Muscle layer of duodenum (tissue), 2 donors: Measurements from ENCODE around the gene ENTREP1.

Experiments
- H3K27ac ChIP-seq: one replicate; pipeline ENCODE4 v1.7.0; 2013; ENCODE audit warnings: mild to moderate bottlenecking, low read length
- H3K27me3 ChIP-seq: one replicate; pipeline ENCODE4 v1.7.0; 2013; ENCODE audit warnings: low read depth, mild to moderate bottlenecking, control low read depth, low read length
- H3K36me3 ChIP-seq, 2 donors: one replicate each; pipeline ENCODE4 v1.7.0; 2013; ENCODE audit warnings: low read length in 2 of 2, control low read depth in 1 of 2, mild to moderate bottlenecking in 1 of 2; ENCODE audit not compliant: insufficient read depth in 2 of 2, control insufficient read depth in 1 of 2
- H3K4me1 ChIP-seq, 2 donors: one replicate each; pipeline ENCODE4 v1.7.0; 2013; ENCODE audit warnings: low read length in 2 of 2, mild to moderate bottlenecking in 2 of 2, control low read depth in 1 of 2, moderate library complexity in 1 of 2; ENCODE audit not compliant: insufficient read depth in 2 of 2, control insufficient read depth in 1 of 2
- H3K4me3 ChIP-seq, 2 donors: one replicate each; pipeline ENCODE4 v1.7.0; 2013; ENCODE audit warnings: low read length in 2 of 2, low read depth in 1 of 2, mild to moderate bottlenecking in 1 of 2
- H3K9me3 ChIP-seq, 2 donors: one replicate each; pipeline ENCODE4 v1.7.0; 2013; ENCODE audit warnings: low read length in 2 of 2, control low read depth in 1 of 2, mild to moderate bottlenecking in 1 of 2; ENCODE audit not compliant: control insufficient read depth in 1 of 2
- donor health status: healthy.

ENTREP1 gene

GRCh38 chr9:69325409-69326212 is 596 bp downstream of the ENTREP1 start:
- H3K4me3 ChIP-seq = peak overlapping the region; percentile 64 to 79
- H3K27ac ChIP-seq = peak overlapping the region; percentile 31
- H3K27me3 ChIP-seq = no peaks in the 10 kb centered on the region
- no peaks in the 10 kb centered on the region for H3K9me3 ChIP-seq
- peaks cover 4 to 5% of the 10 kb centered on the region in 2 donors for H3K4me1 ChIP-seq
- H3K36me3 ChIP-seq = no peaks in the 10 kb centered on the region

- Histone ChIP-seq H3K27me3 (no peaks in the 10 kb centered on the region), H3K4me1 (peaks cover 4 to 5% of the 10 kb centered on the region in 2 donors), H3K9me3 (no peaks in the 10 kb centered on the region), H3K36me3 (no peaks in the 10 kb centered on the region), H3K27ac (peak overlapping the region; percentile 31), H3K4me3 (peak overlapping the region; percentile 64 to 79)
Observed at GRCh38 chr9:69326261-69326660, 1.2 kb downstream of the ENTREP1 start.

GRCh38 chr9:69330580-69330979 is 5.6 kb downstream of the ENTREP1 start:
- Histone ChIP-seq H3K4me3 (no peak overlapping the region), H3K36me3 (no peaks in the 10 kb centered on the region), H3K27ac (no peak overlapping the region), H3K27me3 (no peaks in the 10 kb centered on the region), H3K9me3 (no peaks in the 10 kb centered on the region), H3K4me1 (peaks cover 0 to 4% of the 10 kb centered on the region in 2 donors)

GRCh38 chr9:69331444-69331843 is 6.4 kb downstream of the ENTREP1 start:
- Histone ChIP-seq H3K9me3 (no peaks in the 10 kb centered on the region), H3K4me1 (no peaks in the 10 kb centered on the region), H3K4me3 (no peak overlapping the region), H3K27ac (no peak overlapping the region), H3K27me3 (no peaks in the 10 kb centered on the region), H3K36me3 (no peaks in the 10 kb centered on the region)

- no peaks in the 10 kb centered on the region for H3K4me1 ChIP-seq
- no peaks in the 10 kb centered on the region for H3K27me3 ChIP-seq
- no peak overlapping the region for H3K27ac ChIP-seq
- no peaks in the 10 kb centered on the region for H3K36me3 ChIP-seq
- H3K9me3 ChIP-seq = no peaks in the 10 kb centered on the region
- no peak overlapping the region for H3K4me3 ChIP-seq
Observed at GRCh38 chr9:69332067-69332685, 7.2 kb downstream of the ENTREP1 start.

GRCh38 chr9:69333716-69334115 is 8.7 kb downstream of the ENTREP1 start:
- Histone ChIP-seq H3K27ac (no peak overlapping the region), H3K36me3 (no peaks in the 10 kb centered on the region), H3K4me1 (no peaks in the 10 kb centered on the region), H3K4me3 (no peak overlapping the region), H3K9me3 (no peaks in the 10 kb centered on the region), H3K27me3 (no peaks in the 10 kb centered on the region)

GRCh38 chr9:69334317-69334716 is 9.3 kb downstream of the ENTREP1 start:
- Histone ChIP-seq H3K27ac (no peak overlapping the region), H3K4me1 (no peaks in the 10 kb centered on the region), H3K4me3 (no peak overlapping the region), H3K9me3 (no peaks in the 10 kb centered on the region), H3K36me3 (no peaks in the 10 kb centered on the region), H3K27me3 (no peaks in the 10 kb centered on the region)

GRCh38 chr9:69339620-69340019 is 14.6 kb downstream of the ENTREP1 start:
- Histone ChIP-seq H3K36me3 (no peaks in the 10 kb centered on the region), H3K9me3 (no peaks in the 10 kb centered on the region), H3K27ac (no peak overlapping the region), H3K4me3 (no peak overlapping the region), H3K4me1 (no peaks in the 10 kb centered on the region), H3K27me3 (no peaks in the 10 kb centered on the region)

- Histone ChIP-seq H3K4me3 (no peak overlapping the region), H3K9me3 (no peaks in the 10 kb centered on the region), H3K27me3 (no peaks in the 10 kb centered on the region), H3K36me3 (no peaks in the 10 kb centered on the region), H3K4me1 (no peaks in the 10 kb centered on the region), H3K27ac (no peak overlapping the region)
Observed at GRCh38 chr9:69340631-69341030, 15.6 kb downstream of the ENTREP1 start.

- no peaks in the 10 kb centered on the region for H3K27me3 ChIP-seq
- no peak overlapping the region for H3K27ac ChIP-seq
- H3K4me3 ChIP-seq = no peak overlapping the region
- H3K9me3 ChIP-seq = no peaks in the 10 kb centered on the region
- no peaks in the 10 kb centered on the region for H3K4me1 ChIP-seq
- no peaks in the 10 kb centered on the region for H3K36me3 ChIP-seq
Observed at GRCh38 chr9:69342769-69343168, 17.8 kb downstream of the ENTREP1 start.

- no peak overlapping the region for H3K27ac ChIP-seq
Observed at GRCh38 chr9:69344459-69344858, 19.4 kb downstream of the ENTREP1 start.

More at GRCh38 chr9:69344459-69344858, 19.4 kb downstream of the ENTREP1 start:
- Histone ChIP-seq H3K4me3 (no peak overlapping the region), H3K36me3 (no peaks in the 10 kb centered on the region), H3K4me1 (no peaks in the 10 kb centered on the region), H3K27me3 (no peaks in the 10 kb centered on the region), H3K9me3 (no peaks in the 10 kb centered on the region)
